Stomach smooth muscle (tissue), 2 donors: ENCODE results near the gene NCAM2.

Experiments
- H3K27ac ChIP-seq: one replicate; pipeline ENCODE4 v1.7.0; 2013; ENCODE audit warnings: mild to moderate bottlenecking, low read length, inconsistent platforms
- H3K27me3 ChIP-seq, 2 donors: one replicate each; pipeline ENCODE4 v1.7.0; 2013; ENCODE audit warnings: low read length in 2 of 2; ENCODE audit not compliant: insufficient read depth in 2 of 2, control insufficient read depth in 1 of 2
- H3K36me3 ChIP-seq, 2 donors: one replicate each; pipeline ENCODE4 v1.7.0; 2013; ENCODE audit warnings: low read length in 2 of 2; ENCODE audit not compliant: control insufficient read depth in 2 of 2, insufficient read depth in 2 of 2
- H3K4me1 ChIP-seq: one replicate; pipeline ENCODE4 v1.7.0; 2013; ENCODE audit warnings: low read length; ENCODE audit not compliant: control insufficient read depth, insufficient read depth
- H3K4me3 ChIP-seq, 2 donors: one replicate each; pipeline ENCODE4 v1.7.0; 2013; ENCODE audit warnings: low read length in 2 of 2
- H3K9ac ChIP-seq, 2 donors: one replicate each; pipeline ENCODE4 v1.7.0; 2013; ENCODE audit warnings: low read length in 2 of 2, mild to moderate bottlenecking in 1 of 2
- H3K9me3 ChIP-seq, 2 donors: one replicate each; pipeline ENCODE4 v1.7.0; 2013; ENCODE audit warnings: low read length in 2 of 2; ENCODE audit not compliant: control insufficient read depth in 2 of 2
- donor health status: healthy.
- donor health status: Pancreatic carcinoma.

The NCAM2 gene

GRCh38 chr21:21415741-21416140 is 417.5 kb downstream of the NCAM2 start:
- Histone ChIP-seq H3K36me3 (no peaks in the 10 kb centered on the region), H3K9ac (no peak overlapping the region), H3K27ac (no peak overlapping the region), H3K4me1 (no peaks in the 10 kb centered on the region), H3K27me3 (no peaks in the 10 kb centered on the region), H3K4me3 (no peak overlapping the region), H3K9me3 (no peaks in the 10 kb centered on the region)

- no peak overlapping the region for H3K9ac ChIP-seq
- no peak overlapping the region for H3K27ac ChIP-seq
- H3K4me1 ChIP-seq: no peaks in the 10 kb centered on the region
- no peaks in the 10 kb centered on the region for H3K9me3 ChIP-seq
- H3K36me3 ChIP-seq: no peaks in the 10 kb centered on the region
- H3K4me3 ChIP-seq: no peak overlapping the region
- H3K27me3 ChIP-seq: no peaks in the 10 kb centered on the region
Observed at GRCh38 chr21:21434944-21435343, 436.7 kb downstream of the NCAM2 start.

GRCh38 chr21:21436012-21436534 is 437.9 kb downstream of the NCAM2 start:
- Histone ChIP-seq H3K27ac (no peak overlapping the region), H3K27me3 (no peaks in the 10 kb centered on the region), H3K9me3 (no peaks in the 10 kb centered on the region), H3K9ac (no peak overlapping the region), H3K4me1 (no peaks in the 10 kb centered on the region), H3K4me3 (no peak overlapping the region), H3K36me3 (no peaks in the 10 kb centered on the region)

GRCh38 chr21:21439761-21440160 is 441.6 kb downstream of the NCAM2 start:
- Histone ChIP-seq H3K4me1 (no peaks in the 10 kb centered on the region), H3K9ac (no peak overlapping the region), H3K4me3 (no peak overlapping the region), H3K27ac (no peak overlapping the region), H3K36me3 (no peaks in the 10 kb centered on the region), H3K9me3 (no peaks in the 10 kb centered on the region), H3K27me3 (no peaks in the 10 kb centered on the region)

- Histone ChIP-seq H3K4me1 (no peaks in the 10 kb centered on the region), H3K36me3 (no peaks in the 10 kb centered on the region), H3K27ac (no peak overlapping the region), H3K9me3 (no peaks in the 10 kb centered on the region), H3K4me3 (no peak overlapping the region), H3K27me3 (no peaks in the 10 kb centered on the region), H3K9ac (no peak overlapping the region)
Observed at GRCh38 chr21:21457077-21457476, 458.9 kb downstream of the NCAM2 start.

- no peak overlapping the region for H3K4me3 ChIP-seq
- H3K27me3 ChIP-seq: no peaks in the 10 kb centered on the region
- H3K27ac ChIP-seq: no peak overlapping the region
- no peak overlapping the region for H3K9ac ChIP-seq
- no peaks in the 10 kb centered on the region for H3K4me1 ChIP-seq
- H3K9me3 ChIP-seq: no peaks in the 10 kb centered on the region
- H3K36me3 ChIP-seq: no peaks in the 10 kb centered on the region
Observed at GRCh38 chr21:21458124-21458631, 460.0 kb downstream of the NCAM2 start.

- Histone ChIP-seq H3K27ac (no peak overlapping the region), H3K9ac (no peak overlapping the region), H3K27me3 (no peaks in the 10 kb centered on the region), H3K4me1 (no peaks in the 10 kb centered on the region), H3K36me3 (no peaks in the 10 kb centered on the region), H3K4me3 (no peak overlapping the region), H3K9me3 (no peaks in the 10 kb centered on the region)
Observed at GRCh38 chr21:21460979-21461378, 462.8 kb downstream of the NCAM2 start.

GRCh38 chr21:21463456-21463855 is 465.2 kb downstream of the NCAM2 start:
- Histone ChIP-seq H3K27me3 (no peaks in the 10 kb centered on the region), H3K9ac (no peak overlapping the region), H3K36me3 (no peaks in the 10 kb centered on the region), H3K4me3 (no peak overlapping the region), H3K27ac (no peak overlapping the region), H3K4me1 (no peaks in the 10 kb centered on the region), H3K9me3 (no peaks in the 10 kb centered on the region)

- no peak overlapping the region for H3K9ac ChIP-seq
- H3K27ac ChIP-seq: no peak overlapping the region
Observed at GRCh38 chr21:21464684-21465083, 466.5 kb downstream of the NCAM2 start.

GRCh38 chr21:21466752-21467151 is 468.5 kb downstream of the NCAM2 start:
- no peak overlapping the region for H3K4me3 ChIP-seq
- no peak overlapping the region for H3K9ac ChIP-seq
- H3K4me1 ChIP-seq: no peaks in the 10 kb centered on the region
- H3K9me3 ChIP-seq: no peaks in the 10 kb centered on the region
- no peaks in the 10 kb centered on the region for H3K36me3 ChIP-seq
- no peaks in the 10 kb centered on the region for H3K27me3 ChIP-seq
- H3K27ac ChIP-seq: no peak overlapping the region

More at GRCh38 chr21:21464684-21465083, 466.5 kb downstream of the NCAM2 start:
- no peaks in the 10 kb centered on the region for H3K4me1 ChIP-seq
- no peak overlapping the region for H3K4me3 ChIP-seq
- H3K36me3 ChIP-seq: no peaks in the 10 kb centered on the region
- H3K27me3 ChIP-seq: no peaks in the 10 kb centered on the region
- no peaks in the 10 kb centered on the region for H3K9me3 ChIP-seq

GRCh38 chr21:21468003-21468402 is 469.8 kb downstream of the NCAM2 start:
- H3K36me3 ChIP-seq: no peaks in the 10 kb centered on the region

More at GRCh38 chr21:21468003-21468402, 469.8 kb downstream of the NCAM2 start:
- no peaks in the 10 kb centered on the region for H3K9me3 ChIP-seq
- H3K4me3 ChIP-seq: no peak overlapping the region
- H3K4me1 ChIP-seq: no peaks in the 10 kb centered on the region
- H3K9ac ChIP-seq: no peak overlapping the region
- H3K27ac ChIP-seq: no peak overlapping the region
- no peaks in the 10 kb centered on the region for H3K27me3 ChIP-seq
